ENCODE data around the gene CHRM4.

CHRM4 gene

GRCh38 chr11:46363455-46364005 is 28.0 kb downstream of the CHRM4 start:
- peak overlapping the region; percentile 57 for H3K27ac ChIP-seq
- no peak for TF ChIP-seq CTCF (conservative IDR thresholded peaks at IDR 0.05)

- TF ChIP-seq CTCF (conservative IDR thresholded peaks at IDR 0.05), result no peak
- H3K27ac ChIP-seq, result peak overlapping the region; percentile 57
These were observed 28.6 kb downstream of the CHRM4 start for GRCh38 chr11:46363031-46363407.

- TF ChIP-seq CTCF (conservative IDR thresholded peaks at IDR 0.05), result no peak
- peak overlapping the region; percentile 57 for H3K27ac ChIP-seq
These were observed 29.2 kb downstream of the CHRM4 start for GRCh38 chr11:46362156-46363030.

- TF ChIP-seq CTCF (conservative IDR thresholded peaks at IDR 0.05), result no peak
- no peak overlapping the region for H3K27ac ChIP-seq
These were observed 30.1 kb downstream of the CHRM4 start for GRCh38 chr11:46361283-46362155.

- TF ChIP-seq CTCF (conservative IDR thresholded peaks at IDR 0.05), result no peak
These were observed 30.7 kb downstream of the CHRM4 start for GRCh38 chr11:46360878-46361277.

GRCh38 chr11:46359953-46360352 is 31.6 kb downstream of the CHRM4 start:
- no peak overlapping the region for H3K27ac ChIP-seq

More at GRCh38 chr11:46360878-46361277, 30.7 kb downstream of the CHRM4 start:
- H3K27ac ChIP-seq, result no peak overlapping the region

More at GRCh38 chr11:46359953-46360352, 31.6 kb downstream of the CHRM4 start:
- TF ChIP-seq CTCF (conservative IDR thresholded peaks at IDR 0.05), result no peak
